GM12878 (cell line): ENCODE measurements around the gene KCNQ1OT1. TPM values are rescaled to one million over a fixed set of nuclear protein-coding genes. Genes with fewer than 3 reads are reported as not detected.

ENCODE experiments used
- ATAC-seq: fragments of 200-7000 bp; cut with Tn5 transposase; 3 replicates; pipeline ENCODE4 v1.9.1; 2020; ENCODE audit warnings: mild to moderate bottlenecking, moderate library complexity
- BruUV-seq: library from RNA; stranded (reverse); fragments of 400-500 nt; replicated peaks from 2 replicates; lab custom pipeline; 2021; lab: Mats Ljungman, UMichigan
- CTCF ChIA-PET: fragments of 300-600 bp; sonication (Branson Sonifier 250); formaldehyde crosslinking; extraction: SDS; loops from one replicate; lab custom pipeline; 2021; ENCODE audit warnings: inconsistent platforms; lab: Yijun Ruan, JAX
- POLR2A ChIA-PET: fragments of 350-600 bp; formaldehyde crosslinking; extraction: SDS; loops from one replicate; lab custom pipeline; 2021; ENCODE audit warnings: inconsistent platforms; lab: Charles Lee
- RAD21 ChIA-PET: fragments of 300-600 bp; sonication (Branson Sonifier 250); formaldehyde crosslinking; loops from one replicate; lab custom pipeline; 2023; ENCODE audit warnings: antibody characterized with exemption; ENCODE audit not compliant: unreplicated experiment; lab: Charles Lee
- SMC1A ChIA-PET: fragments of 300-600 bp; sonication (Branson Sonifier 250); formaldehyde crosslinking; loops from one replicate; lab custom pipeline; 2023; ENCODE audit not compliant: unreplicated experiment, uncharacterized antibody; lab: Charles Lee
- DNase-seq: peaks from one replicate; pipeline ENCODE4 v3.0.0-alpha.2; 2011; ENCODE audit warnings: low read depth, low spot score
- FAIRE-seq: peaks from 3 replicates; lab custom pipeline; 2011; peaks lifted over from hg19 to GRCh38; lab: Jason Lieb, UNC
- H2AFZ ChIP-seq: 2 replicates; pipeline ENCODE4 v1.6.0; 2011; ENCODE audit warnings: low read depth, low read length, control low read depth; ENCODE audit not compliant: control insufficient read depth
- H3K27ac ChIP-seq: 2 replicates; pipeline ENCODE4 v1.5.1; 2011; ENCODE audit warnings: control low read depth; ENCODE audit not compliant: control insufficient read depth, insufficient read depth
- H3K27me3 ChIP-seq, 2 experiments: replicated peaks in 1 of 2; 2 replicates each; pipeline versions ENCODE4 v1.6.0 to v1.6.1; 2011; ENCODE audit warnings: low read length in 1 of 2; ENCODE audit not compliant: control insufficient read depth in 2 of 2, insufficient read depth in 2 of 2
- H3K36me3 ChIP-seq, 2 experiments: 2 replicates each; pipeline ENCODE4 v1.5.1; 2011; ENCODE audit warnings: low read length in 1 of 2; ENCODE audit not compliant: control insufficient read depth in 2 of 2, insufficient read depth in 2 of 2
- H3K4me1 ChIP-seq: 2 replicates; pipeline ENCODE4 v1.6.1; 2011; ENCODE audit warnings: mild to moderate bottlenecking, low read length, moderate library complexity, mixed read lengths; ENCODE audit not compliant: control insufficient read depth, insufficient read depth
- H3K4me2 ChIP-seq: 2 replicates; pipeline ENCODE4 v1.6.0; 2011; ENCODE audit warnings: control low read depth; ENCODE audit not compliant: control insufficient read depth, insufficient read depth
- H3K4me3 ChIP-seq: fragments of 200-600 bp; sonication (generic); 2 replicates; pipeline ENCODE4 v1.5.1; 2016
- H3K79me2 ChIP-seq: 2 replicates; pipeline ENCODE4 v1.6.0; 2011; ENCODE audit warnings: low read length; ENCODE audit not compliant: control insufficient read depth, insufficient read depth
- H3K9ac ChIP-seq: 2 replicates; pipeline ENCODE4 v1.8.0; 2011; ENCODE audit warnings: low read length, control low read depth, mixed read lengths; ENCODE audit not compliant: control insufficient read depth, insufficient read depth
- H3K9me3 ChIP-seq: replicated peaks from 3 replicates; pipeline ENCODE4 v1.5.1; 2011; ENCODE audit warnings: mild to moderate bottlenecking, low read length; ENCODE audit not compliant: control insufficient read depth, insufficient read depth
- H4K20me1 ChIP-seq: 2 replicates; pipeline ENCODE4 v1.6.0; 2011; ENCODE audit not compliant: control insufficient read depth, insufficient read depth
- BRCA1 ChIP-seq: IDR thresholded peaks from 2 replicates; pipeline ENCODE4 v1.6.1; 2011; ENCODE audit warnings: low read depth, low read length, improper control_type of control experiment
- CEBPZ ChIP-seq: fragments of 150-350 bp; IDR thresholded peaks from 2 replicates; pipeline ENCODE4 v1.6.1; 2016; ENCODE audit warnings: low read depth, low read length
- CREB1 ChIP-seq: IDR thresholded peaks from 2 replicates; pipeline ENCODE4 v1.6.1; 2012; ENCODE audit warnings: low read depth, mild to moderate bottlenecking, inconsistent platforms
- EGR1 ChIP-seq, 2 experiments: IDR thresholded peaks; 1 replicate in 1 of 2; 2 replicates in 1 of 2; pipeline ENCODE4 v1.6.1; 2011 to 2012; ENCODE audit warnings: low read depth in 2 of 2, low read length in 2 of 2, borderline replicate concordance in 1 of 2, mild to moderate bottlenecking in 1 of 2, moderate library complexity in 1 of 2
- ELK1 ChIP-seq: IDR thresholded peaks from 2 replicates; pipeline ENCODE4 v1.6.1; 2012; ENCODE audit warnings: low read depth, low read length, improper control_type of control experiment
- FOS ChIP-seq: IDR thresholded peaks from 3 replicates; pipeline ENCODE4 v1.6.1; 2011; ENCODE audit warnings: borderline replicate concordance; ENCODE audit not compliant: insufficient read length; ENCODE audit errors: extremely low read depth
- PML ChIP-seq: IDR thresholded peaks from 2 replicates; pipeline ENCODE4 v1.6.1; 2012; ENCODE audit warnings: low read length, inconsistent platforms
- RELA ChIP-seq: fragments of 450-650 bp; IDR thresholded peaks from 2 replicates; pipeline ENCODE4 v1.8.0; 2014; ENCODE audit warnings: borderline replicate concordance; ENCODE audit not compliant: partially characterized antibody
- RUNX3 ChIP-seq: IDR thresholded peaks from 2 replicates; pipeline ENCODE4 v1.6.1; 2012; ENCODE audit warnings: low read length, inconsistent platforms
- SREBF1 ChIP-seq: IDR thresholded peaks from 2 replicates; pipeline ENCODE4 v1.6.1; 2012; ENCODE audit warnings: mild to moderate bottlenecking, low read length
- STAT3 ChIP-seq: IDR thresholded peaks from 2 replicates; pipeline ENCODE4 v1.6.1; 2011; ENCODE audit warnings: low read depth, low read length, improper control_type of control experiment
- SUPT20H ChIP-seq: IDR thresholded peaks from 2 replicates; pipeline ENCODE4 v1.6.1; 2011; ENCODE audit warnings: low read depth, mild to moderate bottlenecking, low read length, moderate library complexity, borderline replicate concordance; ENCODE audit not compliant: control insufficient read depth
- ZNF217 ChIP-seq: fragments of 450-650 bp; IDR thresholded peaks from 2 replicates; pipeline ENCODE4 v1.6.1; 2017; ENCODE audit warnings: antibody characterized with exemption, mild to moderate bottlenecking
- ZNF274 ChIP-seq: IDR thresholded peaks from one replicate; pipeline ENCODE4 v1.8.0; 2011; ENCODE audit not compliant: insufficient read length, insufficient read depth
- ZNF384 ChIP-seq: IDR thresholded peaks from 2 replicates; pipeline ENCODE4 v1.6.1; 2012; ENCODE audit warnings: low read depth, mild to moderate bottlenecking, low read length, improper control_type of control experiment, borderline replicate concordance
- ZNF687 ChIP-seq: fragments of 450-650 bp; IDR thresholded peaks from 2 replicates; pipeline ENCODE4 v1.6.1; 2017; ENCODE audit warnings: mild to moderate bottlenecking, moderate library complexity
- WGBS: methylation state at CpG from one replicate; pipeline ENCODE4 v1.1.6; 2016; ENCODE audit warnings: low lambda C conversion rate; ENCODE audit not compliant: insufficient replicate concordance, insufficient coverage; ENCODE audit errors: missing lambda C conversion rate; 5-methylcytosine and 5-hydroxymethylcytosine counted together
- in situ Hi-C: fragments of 300-500 bp; cut with MboI; formaldehyde crosslinking; loops from 9 replicates; pipeline ENCODE4 v1.14.3; 2018; ENCODE audit warnings: mixed read lengths
- intact Hi-C: fragments of 100-400 bp; cut with micrococcal nuclease; formaldehyde crosslinking; loops from one replicate; pipeline ENCODE4 v1.14.2; 2022; ENCODE audit not compliant: unreplicated experiment
- polyA plus RNA-seq, 11 experiments: library from polyadenylated mRNA; depleted of rRNA in 4 of 11; unstranded in 6 of 11; stranded (reverse) in 5 of 11; fragments of >200 nt; fragmentation: Nextera tagmentation in 4 of 11; fragmentation: Illumina TruSeq in 1 of 11; extraction: Ambion mirVana in 4 of 11; extraction: Trizol in 1 of 11; gene quantifications; 1 replicate in 1 of 11; 2 replicates in 10 of 11; pipeline versions ENCODE4 v1.2.1 to v1.2.3, GENCODE V29; 2011 to 2016; ENCODE audit warnings: inconsistent platforms in 2 of 11, missing spikeins in 2 of 11, low read depth in 1 of 11
- total RNA-seq, 4 experiments: library from RNA; depleted of rRNA in 3 of 4; stranded (reverse); fragments of >200 nt in 3 of 4; fragmentation: Illumina TruSeq in 1 of 4; extraction: Trizol in 1 of 4; gene quantifications; 2 replicates each; pipeline versions ENCODE4 v1.2.1 to v1.2.3, GENCODE V29; 2013 to 2021

Gene KCNQ1OT1
- total and polyA plus RNA-seq, 10 of the 15 experiments (the other 5 are each of a cell fraction or from before 2014, with no cell fraction given), result 0.02 to 1.6 (median 0.41) TPM

- ATAC-seq (no peak), FAIRE-seq (no peak), DNase-seq (no peak)
- intact Hi-C loops, result no loop called here
- Histone ChIP-seq H3K4me3 (no peak overlapping the region), H3K79me2 (no peaks in the 10 kb centered on the region), H3K27me3 (no peaks in the 10 kb centered on the region), H3K9me3 (peaks cover 7% of the 10 kb centered on the region), H3K27ac (no peak overlapping the region), H3K4me1 (no peaks in the 10 kb centered on the region), H2AFZ (no peak overlapping the region), H3K9ac (no peak overlapping the region), H3K4me2 (no peak overlapping the region), H3K36me3 (no peaks in the 10 kb centered on the region), H4K20me1 (no peaks in the 10 kb centered on the region)
- SMC1A ChIA-PET, result interaction anchor here (0.8 kb wide), 1 partner anchor 34 kb away, joined by 4 read pairs; no protein-coding TSS in a partner anchor
- CTCF ChIA-PET, result no interaction called here
- no TSS peak for BruUV-seq
- in situ Hi-C loops, result no loop called here
- POLR2A ChIA-PET, result no interaction called here
- WGBS, result 70% methylated on average over 4 of the region's 4 CpGs
- RAD21 ChIA-PET, result no interaction called here
- TF ChIP-seq SUPT20H (no peak), SREBF1 (no peak), RUNX3 (no peak), PML (no peak), ZNF384 (no peak), CREB1 (no peak), ZNF687 (no peak), EGR1 (IDR thresholded peaks at IDR 0.05; ENCODE audit: borderline replicate concordance in 1 of 2, low read depth in 2 of 2, low read length in 2 of 2) (no peak), BRCA1 (no peak), STAT3 (no peak), ZNF274 (no peak), RELA (no peak), ZNF217 (no peak), ELK1 (no peak), FOS (no peak), CEBPZ (no peak)
Observed at GRCh38 chr11:2651054-2651617, 48.7 kb downstream of the KCNQ1OT1 start.
